Erythroblast (primary cell): ENCODE measurements around the gene RNPEP.
"Not testable (repeated sequence)": the region's sequence is repeated elsewhere in the genome, so short reads cannot be mapped to it uniquely, and the experiment has no call there.

Source experiments
- DNase-seq, 2 experiments: peaks; one replicate each; lab custom pipeline; 2025; lab: John Stamatoyannopoulos, UW
- GATA1 ChIP-seq: IDR thresholded peaks from 2 replicates; pipeline ENCODE4 v1.6.1; 2011; ENCODE audit warnings: low read depth, mild to moderate bottlenecking, control low read depth, low read length, moderate library complexity
- POLR2A ChIP-seq: IDR thresholded peaks from 2 replicates; pipeline ENCODE4 v1.6.1; 2011; ENCODE audit warnings: mild to moderate bottlenecking, low read length

Gene RNPEP

GRCh38 chr1:202045705-202046104 lies 63.3 kb downstream of the RNPEP start:
- TF ChIP-seq POLR2A (no peak), GATA1 (no peak)
- DNase-seq, result no peak

GRCh38 chr1:202046227-202046626 lies 63.8 kb downstream of the RNPEP start:
- no peak for TF ChIP-seq POLR2A
- TF ChIP-seq GATA1, result no peak

GRCh38 chr1:202046748-202047708 lies 64.6 kb downstream of the RNPEP start:
- no peak for TF ChIP-seq GATA1
- no peak for TF ChIP-seq POLR2A
- no peak for DNase-seq

More at GRCh38 chr1:202046227-202046626, 63.8 kb downstream of the RNPEP start:
- no peak for DNase-seq

GRCh38 chr1:202047977-202048376 lies 65.5 kb downstream of the RNPEP start:
- no peak for DNase-seq
- TF ChIP-seq GATA1 (no peak), POLR2A (no peak)

- DNase-seq, result no peak
- TF ChIP-seq POLR2A, result no peak
- TF ChIP-seq GATA1, result no peak
Observed at GRCh38 chr1:202049129-202049528, 66.7 kb downstream of the RNPEP start.

GRCh38 chr1:202054094-202054493 lies 71.6 kb downstream of the RNPEP start:
- no peak for DNase-seq
- TF ChIP-seq GATA1 (no peak), POLR2A (no peak)

- DNase-seq, result not testable (repeated sequence)
Observed at GRCh38 chr1:202054673-202055072, 72.2 kb downstream of the RNPEP start.
